Osteoblast (primary cell): ENCODE data around the gene LITAF. TPM values are rescaled to one million over a fixed set of nuclear protein-coding genes. Genes with fewer than 3 reads are reported as not detected.

Source experiments
- DNase-seq: peaks from one replicate; pipeline ENCODE4 v3.0.0; 2011; ENCODE audit warnings: low spot score, mixed read lengths; ENCODE audit not compliant: insufficient read length; ENCODE audit errors: missing footprints
- H2AFZ ChIP-seq: 2 replicates; pipeline ENCODE4 v1.6.0; 2011; ENCODE audit warnings: mild to moderate bottlenecking, low read length
- H3K27ac ChIP-seq: 2 replicates; pipeline ENCODE4 v1.5.1; 2011; ENCODE audit warnings: mild to moderate bottlenecking, low read depth, low read length, moderate library complexity
- H3K27me3 ChIP-seq: 2 replicates; pipeline ENCODE4 v1.6.0; 2012; ENCODE audit warnings: mild to moderate bottlenecking, control low read depth, inconsistent platforms, low read length, moderate library complexity; ENCODE audit not compliant: insufficient read depth
- H3K36me3 ChIP-seq: 2 replicates; pipeline ENCODE4 v1.5.1; 2011; ENCODE audit warnings: mild to moderate bottlenecking, low read length, control low read depth, moderate library complexity; ENCODE audit not compliant: insufficient read depth
- H3K4me1 ChIP-seq: 2 replicates; pipeline ENCODE4 v1.5.1; 2011; ENCODE audit warnings: mild to moderate bottlenecking, low read length, control low read depth, moderate library complexity; ENCODE audit not compliant: insufficient read depth
- H3K4me2 ChIP-seq: 2 replicates; pipeline ENCODE4 v1.6.0; 2011; ENCODE audit warnings: mild to moderate bottlenecking, low read length; ENCODE audit not compliant: insufficient read depth
- H3K4me3 ChIP-seq: fragments of 200-600 bp; sonication (generic); 3 replicates; pipeline ENCODE4 v1.5.1; 2012; ENCODE audit warnings: mild to moderate bottlenecking, low read length, inconsistent platforms; ENCODE audit not compliant: insufficient read depth
- H3K79me2 ChIP-seq: 2 replicates; pipeline ENCODE4 v1.6.0; 2012; ENCODE audit warnings: mild to moderate bottlenecking, low read length, control low read depth, inconsistent platforms; ENCODE audit not compliant: insufficient read depth
- H3K9me3 ChIP-seq: 2 replicates; pipeline ENCODE4 v1.5.1; 2011; ENCODE audit warnings: low read depth, low read length, control low read depth
- H4K20me1 ChIP-seq: 2 replicates; pipeline ENCODE4 v1.6.0; 2012; ENCODE audit warnings: mild to moderate bottlenecking, low read length, control low read depth; ENCODE audit not compliant: insufficient read depth
- total RNA-seq: library from RNA; depleted of rRNA; stranded (reverse); fragments of >200 nt; gene quantifications from 2 replicates; pipeline ENCODE4 v1.2.3, GENCODE V29; 2012
- TF ChIP-seq, protein P1 (sequence below): IDR thresholded peaks from 2 replicates; pipeline ENCODE4 v1.5.1; 2011; ENCODE audit warnings: mild to moderate bottlenecking, low read depth, low read length, moderate library complexity; ENCODE audit errors: extremely low read depth

The LITAF gene
- total RNA-seq, 1 donor = 33.3 TPM

GRCh38 chr16:11627292-11627663 lies 40.6 kb upstream of the LITAF start:
- DNase-seq = no peak
- H3K4me3 ChIP-seq = no peak overlapping the region
- H4K20me1 ChIP-seq = no peaks in the 10 kb centered on the region
- H3K27me3 ChIP-seq = no peaks in the 10 kb centered on the region
- no peaks in the 10 kb centered on the region for H3K36me3 ChIP-seq
- no peak overlapping the region for H3K4me2 ChIP-seq
- TF ChIP-seq, protein P1, sequence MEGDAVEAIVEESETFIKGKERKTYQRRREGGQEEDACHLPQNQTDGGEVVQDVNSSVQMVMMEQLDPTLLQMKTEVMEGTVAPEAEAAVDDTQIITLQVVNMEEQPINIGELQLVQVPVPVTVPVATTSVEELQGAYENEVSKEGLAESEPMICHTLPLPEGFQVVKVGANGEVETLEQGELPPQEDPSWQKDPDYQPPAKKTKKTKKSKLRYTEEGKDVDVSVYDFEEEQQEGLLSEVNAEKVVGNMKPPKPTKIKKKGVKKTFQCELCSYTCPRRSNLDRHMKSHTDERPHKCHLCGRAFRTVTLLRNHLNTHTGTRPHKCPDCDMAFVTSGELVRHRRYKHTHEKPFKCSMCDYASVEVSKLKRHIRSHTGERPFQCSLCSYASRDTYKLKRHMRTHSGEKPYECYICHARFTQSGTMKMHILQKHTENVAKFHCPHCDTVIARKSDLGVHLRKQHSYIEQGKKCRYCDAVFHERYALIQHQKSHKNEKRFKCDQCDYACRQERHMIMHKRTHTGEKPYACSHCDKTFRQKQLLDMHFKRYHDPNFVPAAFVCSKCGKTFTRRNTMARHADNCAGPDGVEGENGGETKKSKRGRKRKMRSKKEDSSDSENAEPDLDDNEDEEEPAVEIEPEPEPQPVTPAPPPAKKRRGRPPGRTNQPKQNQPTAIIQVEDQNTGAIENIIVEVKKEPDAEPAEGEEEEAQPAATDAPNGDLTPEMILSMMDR = no peak
- peaks cover 10% of the 10 kb centered on the region for H3K4me1 ChIP-seq
- no peaks in the 10 kb centered on the region for H3K79me2 ChIP-seq
- H3K27ac ChIP-seq = no peak overlapping the region
- H3K9me3 ChIP-seq = no peaks in the 10 kb centered on the region
- H2AFZ ChIP-seq = no peak overlapping the region

GRCh38 chr16:11626657-11627291 lies 40.1 kb upstream of the LITAF start:
- H2AFZ ChIP-seq = no peak overlapping the region
- H3K27ac ChIP-seq = no peak overlapping the region
- no peak overlapping the region for H3K4me2 ChIP-seq
- peaks cover 12% of the 10 kb centered on the region for H3K4me1 ChIP-seq
- peak; percentile 63 for DNase-seq
- H3K27me3 ChIP-seq = no peaks in the 10 kb centered on the region
- H3K36me3 ChIP-seq = no peaks in the 10 kb centered on the region
- H4K20me1 ChIP-seq = no peaks in the 10 kb centered on the region
- H3K79me2 ChIP-seq = no peaks in the 10 kb centered on the region
- H3K4me3 ChIP-seq = no peak overlapping the region
- H3K9me3 ChIP-seq = no peaks in the 10 kb centered on the region
- TF ChIP-seq, protein P1 = no peak

GRCh38 chr16:11625769-11626168 lies 39.0 kb upstream of the LITAF start:
- no peak overlapping the region for H3K27ac ChIP-seq
- H3K4me1 ChIP-seq = peaks cover 15% of the 10 kb centered on the region
- no peaks in the 10 kb centered on the region for H3K27me3 ChIP-seq
- no peak overlapping the region for H3K4me3 ChIP-seq
- H4K20me1 ChIP-seq = no peaks in the 10 kb centered on the region
- H3K36me3 ChIP-seq = no peaks in the 10 kb centered on the region
- H2AFZ ChIP-seq = no peak overlapping the region
- TF ChIP-seq, protein P1 = no peak
- H3K79me2 ChIP-seq = no peaks in the 10 kb centered on the region
- H3K4me2 ChIP-seq = no peak overlapping the region
- H3K9me3 ChIP-seq = no peaks in the 10 kb centered on the region
- no peak for DNase-seq

- Histone ChIP-seq H3K79me2 (no peaks in the 10 kb centered on the region), H3K27ac (no peak overlapping the region), H3K4me1 (peaks cover 15% of the 10 kb centered on the region), H3K27me3 (no peaks in the 10 kb centered on the region), H3K36me3 (no peaks in the 10 kb centered on the region), H3K9me3 (no peaks in the 10 kb centered on the region), H4K20me1 (no peaks in the 10 kb centered on the region), H3K4me2 (no peak overlapping the region), H2AFZ (no peak overlapping the region), H3K4me3 (no peak overlapping the region)
- TF ChIP-seq, protein P1 = no peak
- peak; percentile 80 for DNase-seq
These were observed 38.2 kb upstream of the LITAF start for GRCh38 chr16:11624636-11625607.
